Common myeloid progenitor, CD34-positive (primary cell): Measurements from ENCODE around the gene AMPD1.

Experiments
- CTCF ChIA-PET: fragments of 350-600 bp; sonication (Branson Sonifier 250); formaldehyde crosslinking; loops from one replicate; lab custom pipeline; 2021; ENCODE audit warnings: antibody characterized with exemption; lab: Charles Lee
- POLR2A ChIA-PET: fragments of 350-600 bp; sonication (Branson Sonifier 250); formaldehyde crosslinking; loops from one replicate; lab custom pipeline; 2021; ENCODE audit warnings: antibody characterized with exemption; lab: Charles Lee
- DNase-seq, 3 donors: peaks; one replicate each; pipeline versions ENCODE4 v3.0.0 to v3.0.0-alpha.2; 2013
- H3K27ac ChIP-seq, 2 experiments: 1 replicate in 1 of 2; 2 replicates in 1 of 2; pipeline ENCODE4 v1.7.0; 2013; ENCODE audit warnings: inconsistent platforms in 2 of 2, low read length in 2 of 2, mild to moderate bottlenecking in 2 of 2, low read depth in 1 of 2, moderate library complexity in 1 of 2; ENCODE audit not compliant: severe bottlenecking in 2 of 2, insufficient read depth in 1 of 2, poor library complexity in 1 of 2
- H3K27me3 ChIP-seq, 5 experiments: replicated peaks in 2 of 5; 1 replicate in 3 of 5; 2 replicates in 2 of 5; pipeline versions ENCODE4 v1.6.1 to v1.7.0; 2013; ENCODE audit warnings: low read length in 4 of 5, mild to moderate bottlenecking in 2 of 5, moderate library complexity in 2 of 5, inconsistent platforms in 1 of 5; ENCODE audit not compliant: insufficient read depth in 5 of 5, control insufficient read depth in 4 of 5
- H3K36me3 ChIP-seq, 4 experiments: 1 replicate in 2 of 4; 2 replicates in 2 of 4; pipeline versions ENCODE4 v1.6.1 to v1.7.0; 2013; ENCODE audit warnings: low read length in 3 of 4, control low read depth in 1 of 4, mild to moderate bottlenecking in 1 of 4; ENCODE audit not compliant: control insufficient read depth in 4 of 4, insufficient read depth in 4 of 4
- H3K4me1 ChIP-seq, 4 experiments: 1 replicate in 3 of 4; 2 replicates in 1 of 4; pipeline versions ENCODE4 v1.6.1 to v1.7.1; 2013; ENCODE audit warnings: low read length in 3 of 4, mild to moderate bottlenecking in 3 of 4, control low read depth in 1 of 4, inconsistent platforms in 1 of 4, moderate library complexity in 1 of 4; ENCODE audit not compliant: control insufficient read depth in 4 of 4, insufficient read depth in 4 of 4; ENCODE audit errors: control extremely low read depth in 1 of 4
- H3K4me3 ChIP-seq, 7 experiments: 1 replicate in 4 of 7; 2 replicates in 3 of 7; pipeline versions ENCODE4 v1.5.1 to v1.7.0; 2013; ENCODE audit warnings: mild to moderate bottlenecking in 7 of 7, low read length in 6 of 7, moderate library complexity in 6 of 7, inconsistent platforms in 2 of 7, low read depth in 2 of 7, control low read depth in 1 of 7; ENCODE audit not compliant: insufficient read depth in 4 of 7, control insufficient read depth in 1 of 7; ENCODE audit errors: extremely low read depth in 1 of 7
- H3K9me3 ChIP-seq, 5 experiments: 1 replicate in 4 of 5; 2 replicates in 1 of 5; pipeline versions ENCODE4 v1.6.1 to v1.7.1; 2013; ENCODE audit warnings: low read length in 4 of 5, mild to moderate bottlenecking in 2 of 5, inconsistent platforms in 1 of 5, low read depth in 1 of 5, moderate library complexity in 1 of 5; ENCODE audit not compliant: control insufficient read depth in 4 of 5, insufficient read depth in 2 of 5; ENCODE audit errors: control extremely low read depth in 1 of 5
- WGBS: methylation state at CpG from one replicate; pipeline ENCODE4 v1.1.5; 2013; ENCODE audit not compliant: insufficient coverage; 5-methylcytosine and 5-hydroxymethylcytosine counted together

The AMPD1 gene

GRCh38 chr1:114690148-114690547 is 5.2 kb downstream of the AMPD1 start:
- DNase-seq, result no peak
- Histone ChIP-seq H3K27me3 (peaks cover 0 to 8% (median 2%) of the 10 kb centered on the region in 5 experiments), H3K4me3 (no peak overlapping the region), H3K9me3 (no peaks in the 10 kb centered on the region), H3K27ac (no peak overlapping the region), H3K36me3 (no peaks in the 10 kb centered on the region), H3K4me1 (no peaks in the 10 kb centered on the region)
- ChIA-PET CTCF (no interaction called here), POLR2A (no interaction called here)
- WGBS, result 100% methylated on average over 1 of the region's 1 CpG

GRCh38 chr1:114688526-114688925 is 6.8 kb downstream of the AMPD1 start:
- no peak for DNase-seq
- ChIA-PET POLR2A (no interaction called here), CTCF (no interaction called here)
- WGBS, result 83% methylated on average over 4 of the region's 4 CpGs
- peaks cover 1 to 10% (median 2%) of the 10 kb centered on the region in 5 experiments for H3K27me3 ChIP-seq
- H3K4me1 ChIP-seq, result no peaks in the 10 kb centered on the region
- no peak overlapping the region for H3K27ac ChIP-seq
- H3K36me3 ChIP-seq, result no peaks in the 10 kb centered on the region
- no peak overlapping the region for H3K4me3 ChIP-seq
- no peaks in the 10 kb centered on the region for H3K9me3 ChIP-seq

GRCh38 chr1:114685851-114686250 is 9.5 kb downstream of the AMPD1 start:
- H3K4me3 ChIP-seq, result no peak overlapping the region
- no peaks in the 10 kb centered on the region for H3K36me3 ChIP-seq
- peaks cover 2 to 10% (median 5%) of the 10 kb centered on the region in 5 experiments for H3K27me3 ChIP-seq
- no peaks in the 10 kb centered on the region for H3K9me3 ChIP-seq
- WGBS, result 100% methylated on average over 3 of the region's 5 CpGs
- no peak overlapping the region for H3K27ac ChIP-seq
- POLR2A ChIA-PET, result no interaction called here
- H3K4me1 ChIP-seq, result no peaks in the 10 kb centered on the region
- CTCF ChIA-PET, result interaction anchor here (1.2 kb wide), 1 partner anchor 12 kb away, joined by 3 read pairs; no protein-coding TSS in a partner anchor
- DNase-seq, result no peak

GRCh38 chr1:114677691-114678090 is 17.7 kb downstream of the AMPD1 start:
- 89% methylated on average over 3 of the region's 5 CpGs for WGBS
- POLR2A ChIA-PET, result no interaction called here
- Histone ChIP-seq H3K27me3 (peaks cover 0 to 14% (median 5%) of the 10 kb centered on the region in 5 experiments), H3K36me3 (no peaks in the 10 kb centered on the region), H3K9me3 (no peaks in the 10 kb centered on the region), H3K4me1 (no peaks in the 10 kb centered on the region), H3K4me3 (no peak overlapping the region), H3K27ac (no peak overlapping the region)
- CTCF ChIA-PET, result no interaction called here
- no peak for DNase-seq

DNA sequence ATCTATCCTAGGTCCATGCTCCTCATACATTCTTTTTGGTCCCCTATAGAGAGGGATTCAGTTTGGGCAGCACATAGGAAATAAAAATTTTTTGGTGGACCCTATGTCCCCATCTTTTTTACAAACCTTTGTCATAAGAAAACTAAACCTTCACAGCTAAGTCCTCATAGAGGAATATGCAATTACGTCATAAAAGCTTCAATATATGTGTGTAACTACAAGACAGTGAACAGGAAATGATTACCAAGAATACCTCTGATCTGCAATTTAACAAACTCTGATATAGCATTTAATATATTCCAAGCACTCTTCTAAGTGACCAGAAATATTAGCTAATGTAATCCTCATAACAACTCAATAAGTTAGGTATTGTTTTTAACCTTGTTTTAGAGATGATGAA is 19.2 kb downstream of the AMPD1 start:
- no peaks in the 10 kb centered on the region for H3K36me3 ChIP-seq
- WGBS, result no CpG with 5 or more reads among the region's 1 CpG
- DNase-seq, result no peak
- ChIA-PET CTCF (no interaction called here), POLR2A (no interaction called here)
- no peaks in the 10 kb centered on the region for H3K4me1 ChIP-seq
- H3K27me3 ChIP-seq, result peaks cover 2 to 12% (median 5%) of the 10 kb centered on the region in 5 experiments
- H3K27ac ChIP-seq, result no peak overlapping the region
- H3K9me3 ChIP-seq, result no peaks in the 10 kb centered on the region
- H3K4me3 ChIP-seq, result no peak overlapping the region

GRCh38 chr1:114671939-114672275 is 23.4 kb downstream of the AMPD1 start:
- Histone ChIP-seq H3K27me3 (peaks cover 0 to 11% (median 7%) of the 10 kb centered on the region in 5 experiments), H3K4me1 (peaks cover 0 to 15% (median 13%) of the 10 kb centered on the region in 4 experiments), H3K4me3 (no peak overlapping the region), H3K9me3 (no peaks in the 10 kb centered on the region), H3K27ac (no peak overlapping the region), H3K36me3 (no peaks in the 10 kb centered on the region)
- ChIA-PET CTCF (interaction anchor here (0.9 to 2.2 kb wide), 9 partner anchors 8 to 322 kb away, joined by 3 to 8 read pairs (median 4); partner anchors contain the start of gene NRAS), POLR2A (no interaction called here)
- WGBS, result 93% methylated on average over 3 of the region's 7 CpGs
- no peak for DNase-seq

- Histone ChIP-seq H3K4me3 (no peak overlapping the region), H3K36me3 (no peaks in the 10 kb centered on the region), H3K27me3 (peaks cover 0 to 10% (median 3%) of the 10 kb centered on the region in 5 experiments), H3K9me3 (no peaks in the 10 kb centered on the region), H3K27ac (no peak overlapping the region), H3K4me1 (peaks cover 0 to 15% (median 13%) of the 10 kb centered on the region in 4 experiments)
- 79% methylated on average over 3 of the region's 9 CpGs for WGBS
- CTCF ChIA-PET, result interaction anchor here (0.7 to 2.2 kb wide), 9 partner anchors 9 to 334 kb away, joined by 3 to 8 read pairs (median 4); partner anchors contain the start of gene NRAS
- peak in 2 of 3 donors; percentile 25 to 37 for DNase-seq
- POLR2A ChIA-PET, result no interaction called here
These were observed 24.1 kb downstream of the AMPD1 start for GRCh38 chr1:114671011-114671938.
